IMR-90 (cell line): ENCODE data around the gene TMEM259. TPM values are rescaled to one million over a fixed set of nuclear protein-coding genes. Genes with fewer than 3 reads are reported as not detected.

Source experiments
- ATAC-seq: fragments of 200-7000 bp; cut with Tn5 transposase; 2 replicates; pipeline ENCODE4 v1.9.1; 2020; ENCODE audit warnings: low read depth, mild to moderate bottlenecking, moderate library complexity
- BruUV-seq: library from RNA; stranded (reverse); fragments of 400-500 nt; replicated peaks from 2 replicates; lab custom pipeline; 2021; lab: Mats Ljungman, UMichigan
- CTCF ChIA-PET: fragments of 300-600 bp; formaldehyde crosslinking; extraction: SDS; loops from one replicate; lab custom pipeline; 2021; ENCODE audit warnings: antibody characterized with exemption; lab: Yijun Ruan, JAX
- POLR2A ChIA-PET: fragments of 300-600 bp; sonication (Branson Sonifier 250); formaldehyde crosslinking; loops from one replicate; lab custom pipeline; 2022; ENCODE audit warnings: antibody characterized with exemption; ENCODE audit not compliant: unreplicated experiment; lab: Charles Lee
- DNase-seq: peaks from one replicate; pipeline ENCODE4 v3.0.0; 2013
- H2AFZ ChIP-seq: replicated peaks from 2 replicates; pipeline ENCODE3; 2013; ENCODE audit warnings: low read length, mild to moderate bottlenecking; ENCODE audit not compliant: poor library complexity
- H2AK5ac ChIP-seq: 2 replicates; pipeline ENCODE4 v1.6.1; 2013; ENCODE audit warnings: low read depth, low read length, inconsistent platforms
- H2AK9ac ChIP-seq: replicated peaks from 2 replicates; pipeline ENCODE3; 2013; ENCODE audit warnings: mild to moderate bottlenecking, low read depth, low read length, moderate library complexity; ENCODE audit not compliant: poor library complexity
- H2BK120ac ChIP-seq: 2 replicates; pipeline ENCODE4 v1.6.1; 2013; ENCODE audit warnings: low read depth, low read length, inconsistent platforms
- H2BK15ac ChIP-seq: 3 replicates; pipeline ENCODE4 v1.6.1; 2013; ENCODE audit warnings: low read depth, low read length, inconsistent platforms
- H2BK20ac ChIP-seq: 2 replicates; pipeline ENCODE4 v1.6.1; 2013; ENCODE audit warnings: low read depth, mild to moderate bottlenecking, inconsistent platforms, low read length, moderate library complexity
- H2BK5ac ChIP-seq: 2 replicates; pipeline ENCODE4 v1.6.1; 2013; ENCODE audit warnings: mild to moderate bottlenecking, low read depth, low read length, inconsistent platforms; ENCODE audit not compliant: poor library complexity, severe bottlenecking
- H3K14ac ChIP-seq: replicated peaks from 2 replicates; pipeline ENCODE4 v1.6.1; 2013; ENCODE audit warnings: low read depth, low read length, inconsistent platforms
- H3K18ac ChIP-seq: 2 replicates; pipeline ENCODE4 v1.6.1; 2013; ENCODE audit warnings: low read depth, low read length, control low read depth
- H3K23ac ChIP-seq: 2 replicates; pipeline ENCODE4 v1.6.1; 2013; ENCODE audit warnings: low read depth, low read length, inconsistent platforms
- H3K27ac ChIP-seq: 2 replicates; pipeline ENCODE4 v1.5.1; 2013; ENCODE audit warnings: mild to moderate bottlenecking, control low read depth, low read length; ENCODE audit not compliant: insufficient read depth
- H3K27me3 ChIP-seq: 2 replicates; pipeline ENCODE4 v1.6.1; 2013; ENCODE audit warnings: low read length; ENCODE audit not compliant: control insufficient read depth, insufficient read depth
- H3K36me3 ChIP-seq: 2 replicates; pipeline ENCODE4 v1.6.1; 2013; ENCODE audit warnings: low read length, mixed read lengths; ENCODE audit not compliant: control insufficient read depth, insufficient read depth
- H3K4ac ChIP-seq: 2 replicates; pipeline ENCODE4 v1.6.1; 2013; ENCODE audit warnings: low read depth, low read length, inconsistent platforms
- H3K4me1 ChIP-seq: 2 replicates; pipeline ENCODE4 v1.6.1; 2013; ENCODE audit warnings: low read length, mixed read lengths; ENCODE audit not compliant: control insufficient read depth, insufficient read depth
- H3K4me2 ChIP-seq: 2 replicates; pipeline ENCODE4 v1.6.1; 2013; ENCODE audit warnings: low read depth, mild to moderate bottlenecking, control low read depth, low read length, moderate library complexity
- H3K4me3 ChIP-seq: 2 replicates; pipeline ENCODE4 v1.5.1; 2013; ENCODE audit warnings: low read depth, mild to moderate bottlenecking, control low read depth, low read length, moderate library complexity; ENCODE audit not compliant: insufficient read depth
- H3K56ac ChIP-seq: 2 replicates; pipeline ENCODE4 v1.6.1; 2013; ENCODE audit warnings: low read length, inconsistent platforms; ENCODE audit not compliant: insufficient read depth; ENCODE audit errors: extremely low read depth
- H3K79me1 ChIP-seq, 2 experiments: 2 replicates each; pipeline ENCODE4 v1.6.1; 2013; ENCODE audit warnings: low read length in 2 of 2, inconsistent platforms in 1 of 2, low read depth in 1 of 2
- H3K9ac ChIP-seq: 2 replicates; pipeline ENCODE4 v1.6.1; 2013; ENCODE audit warnings: low read depth, low read length, control low read depth
- H3K9me1 ChIP-seq: 2 replicates; pipeline ENCODE4 v1.6.1; 2013; ENCODE audit warnings: low read length, inconsistent platforms; ENCODE audit not compliant: insufficient read depth
- H3K9me3 ChIP-seq: 2 replicates; pipeline ENCODE4 v1.6.1; 2013; ENCODE audit warnings: low read length; ENCODE audit not compliant: control insufficient read depth, insufficient read depth
- H4K20me1 ChIP-seq: 2 replicates; pipeline ENCODE4 v1.6.1; 2013; ENCODE audit warnings: low read length, inconsistent platforms; ENCODE audit not compliant: insufficient read depth
- H4K5ac ChIP-seq: 2 replicates; pipeline ENCODE4 v1.6.1; 2013; ENCODE audit warnings: mild to moderate bottlenecking, low read depth, low read length, control low read depth
- H4K8ac ChIP-seq, 2 experiments: 2 replicates each; pipeline ENCODE4 v1.6.1; 2013; ENCODE audit warnings: low read depth in 2 of 2, low read length in 2 of 2, control low read depth in 1 of 2, inconsistent platforms in 1 of 2
- H4K91ac ChIP-seq: 2 replicates; pipeline ENCODE4 v1.6.1; 2013; ENCODE audit warnings: low read depth, low read length, inconsistent platforms; ENCODE audit not compliant: insufficient read depth
- BHLHE40 ChIP-seq: fragments of 150-350 bp; IDR thresholded peaks from 2 replicates; pipeline ENCODE4 v1.6.1; 2016; ENCODE audit warnings: mild to moderate bottlenecking, low read depth, low read length
- CEBPB ChIP-seq: IDR thresholded peaks from 2 replicates; pipeline ENCODE4 v1.6.1; 2012; ENCODE audit warnings: low read depth, low read length, improper control_type of control experiment
- MAFK ChIP-seq: IDR thresholded peaks from 2 replicates; pipeline ENCODE4 v1.6.1; 2012; ENCODE audit warnings: low read depth, low read length, improper control_type of control experiment
- MAZ ChIP-seq: IDR thresholded peaks from 2 replicates; pipeline ENCODE4 v1.6.1; 2012; ENCODE audit warnings: low read depth, mild to moderate bottlenecking, low read length, improper control_type of control experiment, moderate library complexity, borderline replicate concordance
- POLR2A ChIP-seq: IDR thresholded peaks from 2 replicates; pipeline ENCODE4 v1.6.1; 2012; ENCODE audit warnings: mild to moderate bottlenecking, low read depth, low read length
- RAD21 ChIP-seq: IDR thresholded peaks from 2 replicates; pipeline ENCODE4 v1.6.1; 2012; ENCODE audit warnings: low read length, improper control_type of control experiment
- RCOR1 ChIP-seq: IDR thresholded peaks from 2 replicates; pipeline ENCODE4 v1.6.1; 2012; ENCODE audit warnings: mild to moderate bottlenecking, low read length, improper control_type of control experiment; ENCODE audit not compliant: insufficient replicate concordance
- SMC3 ChIP-seq: fragments of 150-350 bp; IDR thresholded peaks from 2 replicates; pipeline ENCODE4 v1.6.1; 2016; ENCODE audit warnings: low read depth, mild to moderate bottlenecking, antibody characterized with exemption, low read length, moderate library complexity
- WGBS, 2 experiments: methylation state at CpG; one replicate each; pipeline versions ENCODE4 v1.1.5 to v1.1.7; 2013; ENCODE audit warnings: missing lambda C conversion rate in 2 of 2; ENCODE audit not compliant: insufficient read length in 1 of 2; ENCODE audit errors: extremely low coverage in 2 of 2; 5-methylcytosine and 5-hydroxymethylcytosine counted together
- dilution Hi-C: fragments of 300-500 bp; cut with HindIII; formaldehyde crosslinking; loops from one replicate; pipeline ENCODE4 v1.14.3; 2018; ENCODE audit warnings: low sequenced_read_pairs; ENCODE audit not compliant: unreplicated experiment
- in situ Hi-C: fragments of 300-500 bp; cut with MboI; formaldehyde crosslinking; loops from 3 replicates; pipeline ENCODE4 v1.14.3; 2019; ENCODE audit warnings: low sequenced_read_pairs, inconsistent platforms, mixed read lengths
- intact Hi-C: fragments of 100-400 bp; cut with micrococcal nuclease; formaldehyde crosslinking; loops from 2 replicates; pipeline ENCODE4 v1.10.0; 2022
- polyA plus RNA-seq, 3 experiments: library from polyadenylated mRNA; depleted of rRNA; stranded (reverse); fragments of >200 nt; gene quantifications; 2 replicates each; pipeline ENCODE4 v1.2.3, GENCODE V29; 2012; ENCODE audit warnings: low replicate concordance in 1 of 3
- total RNA-seq: library from RNA; depleted of rRNA; stranded (reverse); fragments of >200 nt; gene quantifications from 2 replicates; pipeline ENCODE4 v1.2.3, GENCODE V29; 2012
- TF ChIP-seq, protein P1 (sequence below): fragments of 150-350 bp; IDR thresholded peaks from 2 replicates; pipeline ENCODE4 v1.6.1; 2016; ENCODE audit warnings: low read depth, mild to moderate bottlenecking, low read length, moderate library complexity, borderline replicate concordance
- TF ChIP-seq, protein P2 (sequence below): fragments of 150-350 bp; IDR thresholded peaks from 2 replicates; pipeline ENCODE4 v1.6.1; 2017; ENCODE audit warnings: mild to moderate bottlenecking, antibody characterized with exemption, low read length, low read depth
- TF ChIP-seq, protein P3 (sequence below): conservative IDR thresholded peaks from 2 replicates; pipeline ENCODE4 v1.5.1; 2012; ENCODE audit warnings: mild to moderate bottlenecking, low read depth, low read length, improper control_type of control experiment

TMEM259 gene
- total and polyA plus RNA-seq, 2 of the 4 experiments (the other 2 are of a cell fraction): 22.6 to 153 TPM

DNA sequence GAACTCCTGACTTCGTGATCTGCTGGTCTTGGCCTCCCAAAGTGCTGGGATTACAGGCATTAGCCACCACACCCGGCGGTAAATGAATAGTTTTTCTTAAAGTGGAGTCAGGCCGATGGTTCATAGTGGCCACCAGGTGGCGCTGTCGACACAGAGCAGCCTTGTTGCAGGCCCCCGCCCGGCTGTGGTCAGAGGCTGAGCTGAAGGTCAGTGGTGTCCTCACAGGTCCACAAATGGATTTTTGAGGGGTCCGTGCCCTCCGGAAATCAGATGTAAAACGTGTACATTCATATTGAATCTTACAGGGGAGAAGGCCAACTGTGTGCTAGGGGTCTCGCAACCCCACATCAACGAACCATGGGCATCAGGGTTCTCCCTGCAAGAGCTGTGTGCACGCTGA, 50.2 kb downstream of the TMEM259 start:
- in situ Hi-C loops: no loop called here

More for the DNA sequence above, 50.2 kb downstream of the TMEM259 start:
- H3K14ac ChIP-seq: no peak overlapping the region
- H3K9me3 ChIP-seq: peaks cover 5% of the 10 kb centered on the region
- dilution Hi-C loops (no loop called here), intact Hi-C loops (no loop called here)
- no peak overlapping the region for H2BK20ac ChIP-seq
- H3K4ac ChIP-seq: no peak overlapping the region
- H2BK15ac ChIP-seq: no peak overlapping the region
- no peak overlapping the region for H3K9ac ChIP-seq
- H3K4me3 ChIP-seq: no peak overlapping the region
- no peaks in the 10 kb centered on the region for H3K9me1 ChIP-seq
- peaks cover 54% of the 10 kb centered on the region for H3K36me3 ChIP-seq
- no peak overlapping the region for H3K27ac ChIP-seq
- no peak overlapping the region for H3K18ac ChIP-seq
- H3K4me1 ChIP-seq: no peaks in the 10 kb centered on the region
- H2AK9ac ChIP-seq: no peak overlapping the region
- ATAC-seq (no peak), DNase-seq (no peak)
- 92% methylated on average over 7 of the region's 14 CpGs; no CpG with 5 or more reads in 1 of the 2 experiments for WGBS, 2 experiments
- H2BK120ac ChIP-seq: no peak overlapping the region
- H4K91ac ChIP-seq: no peak overlapping the region
- TF ChIP-seq MAZ (no peak), CEBPB (no peak), RAD21 (no peak), SMC3 (0 out of 2 replicates have a peak, but pooled peaks have one; percentile 21), RCOR1 (no peak), MAFK (no peak), POLR2A (no peak), BHLHE40 (no peak)
- TF ChIP-seq, protein P1, sequence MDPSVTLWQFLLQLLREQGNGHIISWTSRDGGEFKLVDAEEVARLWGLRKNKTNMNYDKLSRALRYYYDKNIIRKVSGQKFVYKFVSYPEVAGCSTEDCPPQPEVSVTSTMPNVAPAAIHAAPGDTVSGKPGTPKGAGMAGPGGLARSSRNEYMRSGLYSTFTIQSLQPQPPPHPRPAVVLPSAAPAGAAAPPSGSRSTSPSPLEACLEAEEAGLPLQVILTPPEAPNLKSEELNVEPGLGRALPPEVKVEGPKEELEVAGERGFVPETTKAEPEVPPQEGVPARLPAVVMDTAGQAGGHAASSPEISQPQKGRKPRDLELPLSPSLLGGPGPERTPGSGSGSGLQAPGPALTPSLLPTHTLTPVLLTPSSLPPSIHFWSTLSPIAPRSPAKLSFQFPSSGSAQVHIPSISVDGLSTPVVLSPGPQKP: no peak
- TF ChIP-seq, protein P2, sequence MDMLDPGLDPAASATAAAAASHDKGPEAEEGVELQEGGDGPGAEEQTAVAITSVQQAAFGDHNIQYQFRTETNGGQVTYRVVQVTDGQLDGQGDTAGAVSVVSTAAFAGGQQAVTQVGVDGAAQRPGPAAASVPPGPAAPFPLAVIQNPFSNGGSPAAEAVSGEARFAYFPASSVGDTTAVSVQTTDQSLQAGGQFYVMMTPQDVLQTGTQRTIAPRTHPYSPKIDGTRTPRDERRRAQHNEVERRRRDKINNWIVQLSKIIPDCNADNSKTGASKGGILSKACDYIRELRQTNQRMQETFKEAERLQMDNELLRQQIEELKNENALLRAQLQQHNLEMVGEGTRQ: no peak
- TF ChIP-seq, protein P3, sequence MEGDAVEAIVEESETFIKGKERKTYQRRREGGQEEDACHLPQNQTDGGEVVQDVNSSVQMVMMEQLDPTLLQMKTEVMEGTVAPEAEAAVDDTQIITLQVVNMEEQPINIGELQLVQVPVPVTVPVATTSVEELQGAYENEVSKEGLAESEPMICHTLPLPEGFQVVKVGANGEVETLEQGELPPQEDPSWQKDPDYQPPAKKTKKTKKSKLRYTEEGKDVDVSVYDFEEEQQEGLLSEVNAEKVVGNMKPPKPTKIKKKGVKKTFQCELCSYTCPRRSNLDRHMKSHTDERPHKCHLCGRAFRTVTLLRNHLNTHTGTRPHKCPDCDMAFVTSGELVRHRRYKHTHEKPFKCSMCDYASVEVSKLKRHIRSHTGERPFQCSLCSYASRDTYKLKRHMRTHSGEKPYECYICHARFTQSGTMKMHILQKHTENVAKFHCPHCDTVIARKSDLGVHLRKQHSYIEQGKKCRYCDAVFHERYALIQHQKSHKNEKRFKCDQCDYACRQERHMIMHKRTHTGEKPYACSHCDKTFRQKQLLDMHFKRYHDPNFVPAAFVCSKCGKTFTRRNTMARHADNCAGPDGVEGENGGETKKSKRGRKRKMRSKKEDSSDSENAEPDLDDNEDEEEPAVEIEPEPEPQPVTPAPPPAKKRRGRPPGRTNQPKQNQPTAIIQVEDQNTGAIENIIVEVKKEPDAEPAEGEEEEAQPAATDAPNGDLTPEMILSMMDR: peak; percentile 45
- H4K20me1 ChIP-seq: peaks cover 3% of the 10 kb centered on the region; the same call in 1 of the 2 replicates
- no peak overlapping the region for H3K4me2 ChIP-seq
- no TSS peak for BruUV-seq
- H2AK5ac ChIP-seq: no peak overlapping the region
- H3K27me3 ChIP-seq: no peaks in the 10 kb centered on the region
- no peak overlapping the region for H3K56ac ChIP-seq
- POLR2A ChIA-PET: interaction anchor here (0.6 kb wide), 1 partner anchor 9 kb away, joined by 9 read pairs; no protein-coding TSS in a partner anchor
- peaks cover 20 to 36% of the 10 kb centered on the region in 2 experiments for H3K79me1 ChIP-seq
- H2AFZ ChIP-seq: no peak overlapping the region
- CTCF ChIA-PET: interaction anchor here (1.2 kb wide), 1 partner anchor 9 kb away, joined by 3 read pairs; no protein-coding TSS in a partner anchor
- no peak overlapping the region for H4K8ac ChIP-seq
- H2BK5ac ChIP-seq: no peak overlapping the region
- H4K5ac ChIP-seq: no peak overlapping the region
- no peak overlapping the region for H3K23ac ChIP-seq
